Liver (tissue), 9 donors: ENCODE results near the gene SKOR1. TPM values are rescaled to one million over a fixed set of nuclear protein-coding genes. Genes with fewer than 3 reads are reported as not detected.
A peak's percentile ranks its signal among the peaks of the same experiment; 100 is the strongest.

Experiments used
- DNase-seq: peaks from one replicate; pipeline ENCODE4 v3.0.0-alpha.2; 2017; ENCODE audit warnings: low spot score
- H3K27ac ChIP-seq, 2 donors: one replicate each; pipeline ENCODE4 v1.7.0; 2013; ENCODE audit warnings: inconsistent platforms in 2 of 2, low read length in 2 of 2, control low read depth in 1 of 2, low read depth in 1 of 2, mild to moderate bottlenecking in 1 of 2
- H3K27me3 ChIP-seq, 4 donors: one replicate each; pipeline versions ENCODE4 v1.6.1 to v1.7.0; 2013; ENCODE audit warnings: low read length in 3 of 4, inconsistent platforms in 1 of 4, mild to moderate bottlenecking in 1 of 4, moderate library complexity in 1 of 4; ENCODE audit not compliant: control insufficient read depth in 4 of 4, insufficient read depth in 4 of 4
- H3K36me3 ChIP-seq, 4 donors: one replicate each; pipeline versions ENCODE4 v1.6.1 to v1.7.0; 2013; ENCODE audit warnings: low read length in 3 of 4, mild to moderate bottlenecking in 3 of 4, low read depth in 1 of 4, moderate library complexity in 1 of 4; ENCODE audit not compliant: control insufficient read depth in 4 of 4, insufficient read depth in 3 of 4
- H3K4me1 ChIP-seq, 4 donors: one replicate each; pipeline versions ENCODE4 v1.6.1 to v1.7.0; 2013; ENCODE audit warnings: low read length in 3 of 4, mild to moderate bottlenecking in 3 of 4, moderate library complexity in 1 of 4; ENCODE audit not compliant: control insufficient read depth in 4 of 4, insufficient read depth in 4 of 4
- H3K4me3 ChIP-seq, 3 donors: one replicate each; pipeline versions ENCODE4 v1.6.1 to v1.7.0; 2013; ENCODE audit warnings: low read length in 3 of 3, control low read depth in 1 of 3, low read depth in 1 of 3, mild to moderate bottlenecking in 1 of 3
- H3K9ac ChIP-seq, 2 donors: one replicate each; pipeline ENCODE4 v1.7.0; 2013; ENCODE audit warnings: low read length in 2 of 2, mild to moderate bottlenecking in 2 of 2, moderate library complexity in 2 of 2, control low read depth in 1 of 2, low read depth in 1 of 2
- H3K9me3 ChIP-seq, 4 donors: one replicate each; pipeline versions ENCODE4 v1.6.1 to v1.7.0; 2013; ENCODE audit warnings: low read length in 3 of 4; ENCODE audit not compliant: control insufficient read depth in 4 of 4
- ATF3 ChIP-seq: IDR thresholded peaks from 2 replicates; pipeline ENCODE4 v1.6.1; 2016; ENCODE audit warnings: antibody characterized with exemption
- CTCF ChIP-seq: fragments of 150-350 bp; IDR thresholded peaks from 2 replicates; pipeline ENCODE4 v1.5.1; 2017; ENCODE audit warnings: improper control_type of control experiment, low read depth, low read length; ENCODE audit not compliant: missing input control
- EGR1 ChIP-seq, 2 donors: IDR thresholded peaks; 2 replicates each; pipeline ENCODE4 v1.6.1; 2016 to 2018; ENCODE audit warnings: antibody characterized with exemption in 2 of 2, low read depth in 2 of 2
- GABPA ChIP-seq, 2 donors: IDR thresholded peaks in 1 of 2; conservative IDR thresholded peaks in 1 of 2; 2 replicates each; pipeline ENCODE4 v1.6.1; 2016; ENCODE audit warnings: antibody characterized with exemption in 2 of 2, mild to moderate bottlenecking in 1 of 2, moderate library complexity in 1 of 2
- HNF4G ChIP-seq: IDR thresholded peaks from 2 replicates; pipeline ENCODE4 v1.6.1; 2016; ENCODE audit warnings: antibody characterized with exemption
- JUND ChIP-seq, 2 donors: IDR thresholded peaks; 2 replicates each; pipeline ENCODE4 v1.6.1; 2016; ENCODE audit warnings: antibody characterized with exemption in 2 of 2
- MAX ChIP-seq: IDR thresholded peaks from 2 replicates; pipeline ENCODE4 v1.6.1; 2016; ENCODE audit warnings: antibody characterized with exemption
- NR2F2 ChIP-seq: IDR thresholded peaks from 2 replicates; pipeline ENCODE4 v1.6.1; 2016; ENCODE audit warnings: antibody characterized with exemption
- RAD21 ChIP-seq, 2 donors: IDR thresholded peaks; 2 replicates each; pipeline ENCODE4 v1.6.1; 2016; ENCODE audit warnings: antibody characterized with exemption in 2 of 2, mild to moderate bottlenecking in 2 of 2
- RXRA ChIP-seq, 2 donors: IDR thresholded peaks; 2 replicates each; pipeline ENCODE4 v1.6.1; 2017 to 2018; ENCODE audit warnings: antibody characterized with exemption in 2 of 2, mild to moderate bottlenecking in 1 of 2
- SP1 ChIP-seq: IDR thresholded peaks from 2 replicates; pipeline ENCODE4 v1.6.1; 2018; ENCODE audit warnings: antibody characterized with exemption, mild to moderate bottlenecking
- YY1 ChIP-seq: IDR thresholded peaks from 2 replicates; pipeline ENCODE4 v1.6.1; 2016; ENCODE audit warnings: antibody characterized with exemption, mild to moderate bottlenecking
- ZBTB33 ChIP-seq: IDR thresholded peaks from 2 replicates; pipeline ENCODE4 v1.6.1; 2016; ENCODE audit warnings: antibody characterized with exemption
- WGBS: extraction: QIAGEN DNeasy Blood & Tissue Kit; methylation state at CpG from one replicate; pipeline ENCODE4 v1.1.7; 2013; 5-methylcytosine and 5-hydroxymethylcytosine counted together
- polyA plus RNA-seq, 2 donors: library from polyadenylated mRNA; stranded (reverse) in 1 of 2; unstranded in 1 of 2; fragments of 200-250 nt in 1 of 2; fragments of >200 nt in 1 of 2; fragmentation: Nextera tagmentation in 1 of 2; extraction: Ambion mirVana in 1 of 2; gene quantifications; one replicate each; pipeline versions ENCODE4 v1.2.1 to v1.2.3, GENCODE V29; 2013 to 2015
- total RNA-seq, 2 donors: library from RNA; depleted of rRNA; stranded (reverse); fragments of >200 nt; gene quantifications; one replicate each; pipeline ENCODE4 v1.2.3, GENCODE V29; 2014
- donor health status: healthy.
- donor health status: healthy.
- donor health status: healthy.
- donor health status: healthy.
- donor health status: healthy.

SKOR1 gene
- total and polyA plus RNA-seq, 4 donors, result 0.02 to 0.17 (median 0.05) TPM; not detected in 1

- Histone ChIP-seq H3K27ac (no peak overlapping the region), H3K4me3 (peak overlapping the region in 2 of 3 donors; percentile 19 to 45), H3K27me3 (peaks cover 3 to 13% (median 4%) of the 10 kb centered on the region in 4 donors), H3K9me3 (no peaks in the 10 kb centered on the region), H3K36me3 (no peaks in the 10 kb centered on the region), H3K4me1 (peaks cover 18 to 48% (median 43%) of the 10 kb centered on the region in 4 donors), H3K9ac (no peak overlapping the region)
- DNase-seq, result no peak
- TF ChIP-seq NR2F2 (no peak), SP1 (no peak), HNF4G (no peak), YY1 (no peak), RXRA (IDR thresholded peaks at IDR 0.05) (no peak), ATF3 (no peak), JUND (IDR thresholded peaks at IDR 0.05) (no peak), MAX (no peak), CTCF (no peak), ZBTB33 (no peak), RAD21 (IDR thresholded peaks at IDR 0.05) (no peak), GABPA (IDR thresholded peaks at IDR 0.05 in 1 of 2, conservative IDR thresholded peaks at IDR 0.05 in 1 of 2) (no peak), EGR1 (IDR thresholded peaks at IDR 0.05; ENCODE audit: low read depth in 2 of 2) (no peak)
- WGBS, result 3% methylated on average over 59 of the region's 59 CpGs
Observed at GRCh38 chr15:67834581-67835296, 9.4 kb downstream of the SKOR1 start.

GRCh38 chr15:67835297-67836133 is 10.2 kb downstream of the SKOR1 start:
- Histone ChIP-seq H3K36me3 (no peaks in the 10 kb centered on the region), H3K4me1 (peaks cover 17 to 48% (median 43%) of the 10 kb centered on the region in 4 donors), H3K9me3 (no peaks in the 10 kb centered on the region), H3K27ac (no peak overlapping the region), H3K4me3 (peak overlapping the region in 2 of 3 donors; percentile 21 to 45), H3K27me3 (peaks cover 0 to 11% (median 3%) of the 10 kb centered on the region in 4 donors), H3K9ac (no peak overlapping the region)
- 7% methylated on average over 59 of the region's 59 CpGs for WGBS
- no peak for DNase-seq
- TF ChIP-seq NR2F2 (no peak), JUND (IDR thresholded peaks at IDR 0.05) (no peak), GABPA (IDR thresholded peaks at IDR 0.05 in 1 of 2, conservative IDR thresholded peaks at IDR 0.05 in 1 of 2) (no peak), ZBTB33 (no peak), RAD21 (IDR thresholded peaks at IDR 0.05) (no peak), ATF3 (no peak), YY1 (no peak), MAX (no peak)
